HG03457 (cell line): Measurements from ENCODE around the gene CLK1.
"Not testable (repeated sequence)": the region's sequence is repeated elsewhere in the genome, so short reads cannot be mapped to it uniquely, and the experiment has no call there.

ENCODE experiments used
- ATAC-seq: cut with Tn5 transposase; IDR thresholded peaks from one replicate; pipeline ENCODE4 v1.9.1; 2021; ENCODE audit warnings: moderate number of reproducible peaks; ENCODE audit not compliant: unreplicated experiment

Gene CLK1

DNA sequence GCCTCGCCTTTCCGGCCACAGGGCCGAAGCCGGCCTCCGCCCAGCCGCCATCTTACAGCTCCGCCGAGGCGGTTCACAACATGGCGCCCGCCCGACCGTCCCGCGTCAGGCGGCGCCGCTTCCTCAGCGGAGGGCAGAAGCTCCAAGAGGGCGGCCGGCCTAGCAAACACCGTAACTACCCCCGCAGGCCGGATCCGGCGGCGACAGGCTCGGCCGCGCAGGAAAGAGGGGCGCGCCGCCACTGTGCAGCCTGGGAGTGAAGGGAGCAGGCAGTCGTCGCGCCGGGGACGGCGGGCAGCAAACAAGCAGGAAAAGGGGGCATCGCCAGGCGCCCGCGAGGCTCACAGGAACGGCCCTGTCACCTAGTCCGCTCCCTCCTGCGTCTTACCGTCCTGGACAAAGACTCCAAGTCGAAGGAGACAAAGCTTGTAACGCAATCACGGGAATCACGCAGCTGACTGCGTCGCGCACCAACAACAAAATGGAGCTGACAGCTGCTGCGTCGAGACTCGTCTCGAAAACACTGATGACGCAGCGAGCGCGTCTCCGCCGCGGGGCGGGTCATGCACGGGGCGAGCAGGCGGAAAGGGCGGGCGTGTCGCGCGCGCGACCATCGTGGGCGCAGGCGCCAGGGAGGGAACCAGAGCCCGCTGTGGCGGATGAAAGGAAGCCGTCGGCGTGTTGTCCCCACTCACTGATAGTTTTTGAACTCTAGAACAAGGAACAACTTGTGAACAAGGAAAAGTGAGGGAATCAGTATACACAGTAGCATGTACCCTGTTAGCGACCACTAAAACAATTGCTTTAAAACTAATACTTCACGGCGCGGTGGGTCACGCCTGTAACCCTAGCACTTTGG, at the start of gene CLK1:
TSS of gene CLK1 (minus strand) at position 483 of the 859 bp plus-strand sequence. CDS start 2,796 bp downstream, outside the sequence.
- ATAC-seq: peak; percentile 79

DNA sequence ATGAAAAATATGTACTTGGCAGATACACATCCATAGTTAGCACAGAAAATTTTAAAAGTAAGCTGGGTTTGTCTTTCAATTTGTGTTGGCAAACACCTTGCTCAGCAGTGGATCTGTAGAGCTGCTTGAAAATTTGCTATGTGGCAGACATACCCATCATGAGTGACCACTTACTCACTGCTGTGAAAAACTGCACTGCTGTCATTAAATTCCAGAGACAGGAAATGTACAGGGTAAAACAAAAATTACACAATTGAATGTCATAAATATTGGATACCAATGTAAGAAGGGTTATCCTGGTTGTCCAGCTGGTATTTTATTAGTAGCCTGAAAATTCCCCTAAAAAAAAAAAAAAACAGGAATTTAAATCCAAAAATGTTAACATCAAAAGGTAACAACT, 49.2 kb upstream of the CLK1 start:
- ATAC-seq: no peak

DNA sequence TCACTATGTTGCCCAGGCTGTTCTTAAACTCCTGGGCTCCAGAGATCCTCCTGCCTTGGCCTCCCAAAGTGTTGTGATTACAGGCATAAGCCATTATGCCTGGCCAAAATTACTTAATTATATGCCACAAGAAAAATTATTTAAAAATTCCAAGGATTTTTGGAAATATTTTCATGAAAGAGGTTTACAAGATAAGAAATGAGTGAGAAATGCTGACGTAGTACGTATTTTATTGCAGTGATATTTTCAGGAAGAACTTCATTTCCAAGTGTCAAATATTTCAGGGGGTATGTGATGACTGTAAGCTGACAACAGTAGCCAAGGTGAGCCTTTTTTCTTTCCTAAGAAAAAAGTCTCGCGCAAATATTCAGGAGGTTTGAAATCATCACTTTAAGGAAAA, 45.5 kb upstream of the CLK1 start:
- ATAC-seq: no peak

DNA sequence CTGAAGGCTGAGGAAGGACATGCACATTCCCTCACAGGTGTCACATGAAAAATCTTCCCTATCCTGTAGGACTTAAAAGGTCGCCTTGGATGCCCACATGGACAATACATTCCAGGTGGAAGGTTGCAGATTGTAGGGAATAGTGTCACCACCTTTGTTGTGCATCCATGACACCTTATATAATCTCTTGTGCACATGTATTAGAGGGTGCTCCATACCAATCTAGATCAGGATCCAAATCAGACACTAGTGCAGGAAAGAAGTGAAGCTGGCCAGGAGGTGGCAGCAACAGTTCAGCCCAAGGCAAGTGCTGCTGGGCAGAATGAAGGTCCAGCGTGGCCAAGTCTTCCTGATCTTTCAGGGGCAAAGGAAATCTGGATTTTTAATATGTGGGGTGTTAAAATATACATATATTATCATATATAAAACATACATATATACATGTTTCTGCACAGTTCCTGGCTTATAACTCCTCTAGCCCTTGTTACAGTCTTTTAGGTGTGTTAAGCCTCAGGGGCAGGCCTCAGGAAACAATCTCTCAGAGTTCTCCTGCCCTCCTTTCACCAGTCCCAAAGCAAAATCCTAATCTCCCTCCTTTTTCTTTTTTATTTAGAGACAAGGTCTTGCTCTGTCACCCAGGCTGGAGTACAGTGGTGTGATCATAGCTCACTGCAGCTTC, 41.3 kb upstream of the CLK1 start:
- ATAC-seq: no peak

DNA sequence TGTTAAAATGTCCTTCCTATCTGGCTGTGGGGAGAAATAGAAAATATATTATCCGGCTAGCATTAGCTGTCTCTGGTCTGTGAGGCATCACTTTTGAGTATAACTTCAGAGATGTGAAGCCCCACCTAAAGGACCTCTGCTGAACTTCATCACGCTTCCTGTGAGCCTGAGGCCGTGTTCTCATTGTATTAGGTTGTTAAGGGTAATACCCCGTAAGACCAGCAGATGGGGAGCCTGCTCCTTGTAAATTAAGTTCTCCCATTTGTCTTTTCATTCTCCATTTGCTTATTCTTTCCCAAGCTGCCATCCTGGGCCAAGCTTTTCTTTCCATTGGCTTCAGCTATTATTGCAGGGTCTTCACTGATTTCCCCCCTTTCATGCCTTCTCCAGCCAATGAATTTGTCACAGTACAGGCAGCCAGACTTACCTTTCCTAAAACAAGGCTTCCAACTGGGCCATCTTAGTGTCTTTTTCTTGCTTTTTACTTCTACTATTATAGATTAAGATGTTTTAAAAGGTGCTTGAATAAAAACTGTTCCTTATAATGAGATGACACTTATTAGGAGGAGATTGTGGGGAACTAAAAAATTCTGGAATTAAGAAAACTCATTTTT, 37.1 kb upstream of the CLK1 start:
- peak; percentile 94 for ATAC-seq

DNA sequence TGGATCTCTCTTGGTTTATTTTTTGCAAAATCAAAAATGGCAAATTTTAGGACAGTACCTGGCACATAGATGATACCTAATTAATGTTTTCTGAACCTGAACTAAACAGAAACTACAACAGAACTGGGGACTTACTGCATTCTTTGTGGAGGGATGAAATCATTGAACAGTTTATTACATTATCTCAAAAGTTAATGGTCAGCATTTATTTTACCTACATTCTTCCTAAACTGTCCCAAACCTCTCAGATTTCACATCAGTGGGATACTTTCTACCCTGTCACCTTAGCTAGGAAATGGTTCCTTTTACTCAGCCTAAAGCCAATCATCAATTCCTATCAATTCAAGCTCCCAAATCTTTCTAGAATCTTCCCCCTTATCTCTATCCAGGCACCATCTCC, 35.0 kb upstream of the CLK1 start:
- ATAC-seq: no peak

DNA sequence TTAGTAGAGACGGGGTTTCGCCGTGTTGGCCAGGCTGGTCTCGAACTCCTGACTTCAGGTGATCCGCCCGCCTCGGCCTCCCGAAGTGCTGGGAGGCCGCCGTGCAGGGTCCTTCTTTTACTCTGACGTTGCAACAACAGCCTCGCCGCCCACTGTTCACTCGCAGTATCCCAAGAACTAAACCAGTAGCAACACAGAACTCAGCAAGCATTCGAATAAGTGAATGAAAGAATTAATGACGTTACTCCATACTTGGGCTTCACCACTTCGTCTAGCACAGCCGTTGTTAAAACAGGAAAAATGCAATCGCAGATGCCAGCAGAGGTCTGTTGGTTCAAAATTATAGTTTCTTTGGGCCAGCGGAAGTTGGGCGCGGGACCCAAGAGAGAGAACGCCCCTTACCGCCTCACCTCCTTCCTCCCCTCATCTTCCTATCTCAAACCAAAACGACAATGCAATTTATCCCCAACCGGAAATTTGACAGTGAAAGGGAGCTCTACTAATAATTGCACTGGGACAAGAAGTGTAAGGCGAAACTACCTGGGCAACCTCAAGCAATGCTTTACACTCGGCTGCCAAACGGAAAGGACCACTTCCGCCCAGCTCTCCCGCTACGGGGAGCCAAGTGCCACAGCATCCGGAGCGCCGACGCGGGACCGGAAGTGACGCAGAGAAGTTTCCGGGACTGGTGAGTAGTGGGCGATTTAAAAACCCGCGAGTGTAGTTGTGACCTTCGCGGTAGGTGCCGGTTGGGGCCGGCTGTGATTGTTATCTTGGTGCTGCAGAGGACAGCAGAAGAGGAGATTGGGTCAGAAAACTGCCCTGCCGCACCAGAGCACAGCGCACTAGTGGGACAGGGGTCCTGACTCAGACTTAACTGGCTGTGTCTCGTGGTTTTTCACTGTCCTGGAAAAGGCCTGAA, 24.5 kb upstream of the CLK1 start, which contains the start of the genes NIF3L1 and PPIL3:
TSS of gene NIF3L1 (plus strand) at position 668 of the 922 bp plus-strand sequence. CDS start 2,573 bp downstream, outside the sequence.
TSS of gene PPIL3 (minus strand) at position 374 of the 922 bp plus-strand sequence. CDS start 1,462 bp downstream, outside the sequence.
- ATAC-seq: peak; percentile 92

DNA sequence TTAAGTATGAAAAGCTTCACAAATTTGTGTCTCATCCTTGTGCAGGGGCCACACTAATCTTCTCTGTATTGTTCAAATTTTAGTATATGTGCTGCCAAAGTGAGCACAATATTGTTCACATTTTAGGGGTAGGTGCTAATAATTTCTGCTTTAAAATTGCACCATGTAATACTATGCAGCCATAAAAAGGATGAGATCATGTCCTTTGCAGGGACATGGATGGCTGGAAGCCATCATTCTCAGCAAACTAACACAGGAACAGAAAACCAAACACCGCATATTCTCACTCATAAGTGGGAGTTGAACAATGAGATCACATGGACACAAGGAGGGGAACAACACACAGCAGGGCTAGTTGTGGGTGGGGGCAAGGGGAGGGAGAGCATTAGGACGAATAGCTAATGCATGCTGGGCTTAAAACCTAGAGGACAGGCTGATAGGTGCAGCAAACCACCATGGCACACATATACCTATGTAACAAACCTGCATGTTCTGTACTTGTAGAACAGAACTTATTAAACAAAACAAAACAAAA, 17.3 kb upstream of the CLK1 start:
- ATAC-seq: not testable (repeated sequence)

DNA sequence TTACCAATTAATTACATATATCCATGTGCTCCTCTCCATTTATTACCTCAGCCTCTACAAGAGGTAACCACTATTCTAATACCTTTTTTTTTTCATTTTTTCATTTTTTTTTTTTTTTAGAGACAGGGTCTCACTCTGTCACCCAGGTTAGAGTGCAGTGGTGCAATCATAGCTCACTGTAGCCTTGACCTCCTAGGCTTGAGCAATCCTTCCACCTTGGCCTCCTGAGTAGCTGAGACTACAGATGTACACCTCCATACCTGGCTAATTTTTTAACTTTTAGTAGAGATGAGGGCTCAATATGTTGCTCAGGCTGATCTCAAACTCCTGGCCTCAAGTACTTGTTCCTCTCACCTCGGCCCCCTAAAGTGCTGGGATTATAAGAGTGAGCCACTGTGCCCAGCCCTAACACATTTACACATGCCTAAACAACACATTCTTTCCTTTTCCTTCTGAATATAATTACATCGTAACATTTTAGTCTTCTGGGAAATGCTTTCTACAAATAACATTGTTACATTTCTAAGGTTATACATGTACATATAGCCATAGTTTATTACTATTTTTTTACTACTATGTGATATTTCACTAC, 13.9 kb upstream of the CLK1 start:
- ATAC-seq: no peak

DNA sequence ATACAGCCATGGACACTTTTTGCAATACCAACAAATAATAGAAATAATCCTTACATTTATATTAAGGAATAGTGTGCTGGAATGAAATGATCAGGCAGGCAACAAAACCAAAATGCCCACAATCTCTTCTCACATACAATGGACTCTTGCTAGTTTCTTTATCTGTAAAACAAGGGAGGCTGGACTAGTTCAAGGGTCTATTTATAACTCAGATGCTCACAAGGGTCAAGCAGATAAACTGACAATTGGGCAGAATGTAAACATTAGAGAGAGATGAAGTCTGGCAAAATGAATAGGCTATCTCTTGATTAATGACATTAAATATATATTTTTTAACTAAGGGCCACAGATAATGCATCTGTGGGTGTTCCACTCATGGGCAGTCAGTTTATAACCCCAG, 13.0 kb upstream of the CLK1 start:
- ATAC-seq: no peak

DNA sequence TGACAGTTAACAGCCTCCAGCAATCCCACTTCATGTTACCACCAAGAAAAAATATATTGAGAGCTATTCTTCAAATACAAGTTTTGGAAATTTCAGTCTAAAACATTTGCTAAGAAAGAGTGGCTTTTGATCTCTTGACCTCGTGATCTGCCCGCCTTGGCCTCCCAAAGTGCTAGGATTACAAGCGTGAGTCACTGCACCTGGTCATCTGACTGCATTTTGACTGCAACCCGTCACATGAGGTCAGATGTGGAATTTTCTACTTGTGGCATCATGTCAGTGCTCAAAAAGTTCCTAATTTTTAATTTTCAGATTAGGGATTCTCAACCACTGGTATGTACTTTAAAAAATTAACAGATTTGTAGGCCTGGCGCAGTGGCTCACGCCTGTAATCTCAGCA, 9.1 kb upstream of the CLK1 start:
- ATAC-seq: no peak

DNA sequence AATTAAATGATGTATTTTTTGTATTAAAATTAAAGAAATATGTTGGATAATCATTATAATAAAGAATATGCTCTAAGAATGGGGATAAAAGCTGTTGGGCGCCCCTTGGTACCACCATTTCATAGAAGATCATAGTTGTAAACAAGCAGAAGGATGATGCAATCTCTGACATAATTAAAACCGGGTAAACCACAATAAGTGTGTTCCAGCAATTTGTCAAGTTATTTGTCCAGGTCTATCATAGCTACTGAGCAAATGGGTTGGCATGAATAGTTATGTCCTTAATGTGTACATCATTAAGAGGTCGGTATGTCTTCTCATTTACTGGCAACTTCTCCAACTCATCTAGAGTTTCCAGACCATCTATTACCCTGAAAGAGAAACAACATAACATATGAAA, 6.7 kb upstream of the CLK1 start:
- ATAC-seq: no peak

DNA sequence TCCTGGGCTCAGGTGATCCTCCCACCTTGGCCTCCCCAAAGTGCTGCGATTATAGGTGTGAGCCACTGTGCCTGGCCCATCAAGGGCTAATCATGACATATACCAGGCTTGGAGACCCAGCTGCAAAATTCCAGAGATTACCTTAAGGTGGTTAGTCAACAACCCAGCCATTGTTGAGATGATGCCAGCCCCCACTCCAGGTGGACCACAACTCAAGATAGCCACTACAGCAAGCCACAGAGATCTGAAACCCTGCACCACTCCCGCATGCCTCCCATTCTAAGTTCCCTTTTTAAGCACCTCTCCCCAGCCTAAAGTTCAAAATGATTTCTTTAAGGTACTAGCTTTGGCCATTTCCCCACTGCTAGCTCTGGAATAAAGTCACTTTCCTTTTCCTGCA, 4.6 kb upstream of the CLK1 start:
- no peak for ATAC-seq

DNA sequence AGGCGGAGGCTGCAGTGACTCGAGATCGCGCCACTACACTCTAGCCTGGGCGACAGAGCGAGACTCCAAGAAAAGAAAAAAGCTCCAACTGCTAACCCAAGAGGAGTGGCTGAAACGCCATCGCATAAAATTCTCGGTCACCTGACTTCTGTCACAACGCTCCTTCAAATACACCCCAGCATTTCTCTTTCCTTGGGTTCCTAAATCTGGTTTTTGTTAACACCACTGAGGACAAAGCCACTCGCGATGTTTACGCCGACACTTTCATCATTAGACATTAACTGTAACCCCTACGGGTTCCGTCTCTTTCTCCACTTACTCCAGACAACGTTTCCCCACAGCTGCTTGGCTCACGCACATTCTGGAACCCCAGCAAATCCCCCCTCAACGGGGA, 679 bp downstream of the CLK1 start:
- ATAC-seq: no peak

DNA sequence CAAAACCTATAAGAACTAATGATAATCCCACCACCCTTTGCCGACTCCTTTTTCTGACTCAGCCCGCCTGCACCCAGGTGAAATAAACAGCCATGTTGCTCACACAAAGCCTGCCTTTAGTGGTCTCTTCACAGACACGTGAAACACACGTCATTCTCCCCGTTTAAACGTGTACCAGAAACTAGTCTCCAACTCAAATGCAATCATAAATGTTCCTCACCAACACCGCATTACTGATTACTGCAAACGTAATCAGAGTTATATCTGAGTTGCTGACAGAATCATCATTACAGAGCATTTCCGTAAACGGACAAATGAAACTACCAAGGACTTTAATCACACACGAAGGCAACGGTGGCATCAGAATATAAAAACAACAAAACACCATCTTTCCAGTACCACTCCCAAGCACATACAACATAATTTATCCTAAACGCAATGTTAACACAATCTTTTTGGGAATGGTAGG, 1.9 kb downstream of the CLK1 start:
- no peak for ATAC-seq

DNA sequence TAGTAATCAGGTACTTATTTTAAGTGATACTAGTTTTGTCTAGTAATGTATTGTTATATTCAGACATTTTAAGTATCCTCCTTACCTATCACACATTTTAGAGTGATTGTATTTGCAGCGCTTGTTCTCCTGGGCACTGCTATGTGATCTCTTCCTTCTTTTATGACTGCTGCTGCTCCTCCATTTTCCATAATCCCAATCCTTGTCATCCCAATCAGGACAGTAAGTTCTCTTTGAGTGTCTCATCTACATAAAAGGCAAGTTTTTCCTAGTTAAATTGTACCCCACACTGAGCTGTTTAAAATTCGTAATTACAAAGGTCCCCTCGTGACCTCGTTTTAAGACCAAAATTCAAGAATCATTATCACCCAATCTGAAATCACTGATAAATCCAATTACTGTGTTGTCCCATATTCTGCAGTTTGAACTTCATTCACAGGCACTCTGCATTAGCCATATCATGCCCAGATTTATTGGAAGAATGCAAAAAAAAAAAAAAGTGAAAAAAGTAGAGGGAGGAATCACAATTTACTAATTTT, 2.8 kb downstream of the CLK1 start:
- no peak for ATAC-seq

DNA sequence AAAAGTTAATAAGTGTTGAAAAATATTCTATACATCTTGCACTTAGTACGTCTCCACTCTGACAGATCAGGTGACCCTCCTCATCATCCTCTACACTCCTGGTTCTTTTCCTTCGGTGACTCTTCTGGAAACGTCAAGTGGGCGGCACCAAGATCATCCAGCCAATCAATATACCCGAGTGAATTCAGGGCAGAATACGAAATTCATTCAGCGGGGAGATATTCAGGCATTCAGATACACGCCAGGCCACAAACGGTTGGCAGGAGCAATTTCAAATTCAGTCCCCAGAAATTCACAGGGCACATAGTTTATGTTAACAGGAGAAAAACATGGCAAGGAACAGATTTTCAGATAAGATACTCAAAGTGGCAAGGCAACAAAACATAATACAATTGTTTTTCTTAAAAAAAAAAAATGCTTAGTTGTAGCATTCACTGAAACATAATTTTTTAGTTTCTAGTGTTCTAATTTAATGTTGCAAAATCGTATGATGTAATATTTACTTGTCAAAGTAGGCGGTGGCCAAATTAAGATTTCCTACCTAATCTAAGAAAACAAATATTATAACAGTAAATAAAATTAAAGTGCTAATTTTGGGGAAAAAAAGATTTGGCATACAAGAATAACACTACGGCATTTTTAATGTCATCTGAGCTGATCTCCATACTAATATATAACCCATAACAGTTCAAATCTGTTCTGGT, 4.2 kb downstream of the CLK1 start:
- no peak for ATAC-seq

DNA sequence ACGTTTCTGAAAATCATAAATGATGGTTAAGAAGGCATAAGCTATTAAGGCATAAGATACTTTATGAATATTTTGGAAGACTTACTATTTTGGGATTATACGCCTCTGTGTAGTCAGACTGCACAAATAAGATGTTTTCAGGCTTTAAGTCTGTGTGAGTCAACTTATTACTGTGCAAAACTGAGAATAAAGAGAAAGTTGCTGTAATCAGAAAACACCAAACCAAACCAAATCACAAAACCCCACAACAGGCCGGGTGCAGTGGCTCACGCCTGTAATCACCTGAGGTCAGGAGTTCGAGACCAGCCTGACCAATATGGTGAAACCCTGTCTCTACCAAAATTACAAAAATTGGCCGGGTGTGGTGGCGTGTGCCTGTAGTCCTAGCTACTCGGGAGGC, 7.7 kb downstream of the CLK1 start:
- no peak for ATAC-seq

DNA sequence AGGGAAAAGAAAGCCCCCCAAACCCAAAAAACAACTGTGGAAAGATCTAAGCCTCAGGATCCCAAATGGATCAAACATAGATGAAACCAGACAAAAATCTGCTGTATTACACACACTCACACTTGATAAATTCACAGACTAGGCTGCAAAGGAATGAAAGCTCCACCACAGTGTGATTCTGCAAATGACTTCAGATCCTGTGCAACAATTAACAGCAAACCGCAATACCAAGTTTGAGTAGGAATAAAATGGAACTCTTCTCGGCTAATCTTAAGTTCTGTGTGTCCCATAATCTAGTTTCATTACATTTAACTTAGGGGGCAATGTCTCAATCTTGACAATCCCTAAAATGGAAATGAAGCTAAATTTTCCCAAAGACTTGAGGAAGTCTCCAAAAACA, 11.9 kb downstream of the CLK1 start:
- no peak for ATAC-seq
